Right cardiac atrium (tissue), 5 donors: ENCODE results near the gene GIMAP7. TPM values are rescaled to one million over a fixed set of nuclear protein-coding genes. Genes with fewer than 3 reads are reported as not detected.
"Not testable (repeated sequence)": the region's sequence is repeated elsewhere in the genome, so short reads cannot be mapped to it uniquely, and the experiment has no call there.

Experiments used
- ATAC-seq, 2 donors: fragments of 200-7000 bp; cut with Tn5 transposase; one replicate each; pipeline versions ENCODE4 v1.8.0 to v1.9.1; 2020; ENCODE audit warnings: moderate library complexity in 2 of 2, mild to moderate bottlenecking in 1 of 2
- DNase-seq, 3 donors: peaks; one replicate each; pipeline ENCODE4 v3.0.0-alpha.2; 2020
- H3K27ac ChIP-seq: one replicate; pipeline ENCODE4 v1.5.1; 2013; ENCODE audit warnings: mild to moderate bottlenecking, low read length, control low read depth, moderate library complexity
- H3K27me3 ChIP-seq: one replicate; pipeline ENCODE4 v1.6.1; 2013; ENCODE audit not compliant: control insufficient read depth, insufficient read depth
- H3K4me1 ChIP-seq: one replicate; pipeline ENCODE4 v1.6.1; 2013; ENCODE audit warnings: low read length; ENCODE audit not compliant: control insufficient read depth, insufficient read depth
- H3K4me3 ChIP-seq: one replicate; pipeline ENCODE4 v1.5.1; 2013; ENCODE audit warnings: low read length, control low read depth
- H3K9me3 ChIP-seq: one replicate; pipeline ENCODE4 v1.6.1; 2013; ENCODE audit warnings: low read length; ENCODE audit not compliant: control insufficient read depth
- WGBS: extraction: QIAGEN DNeasy Blood & Tissue Kit; methylation state at CpG from one replicate; pipeline ENCODE4 v1.1.7; 2013; 5-methylcytosine and 5-hydroxymethylcytosine counted together
- intact Hi-C, 4 donors: fragments of 100-400 bp; cut with DNase I; formaldehyde crosslinking; loops; one replicate each; pipeline versions ENCODE4 v1.11.0 to v1.14.0; 2022 to 2023
- polyA plus RNA-seq: library from polyadenylated mRNA; stranded (reverse); fragments of 200-250 nt; gene quantifications from one replicate; pipeline ENCODE4 v1.2.3, GENCODE V29; 2013
- total RNA-seq, 4 donors: library from RNA; stranded (reverse); fragmentation: NEBNext Ultra II Directional; extraction: Animal tissue kit (Norgen Biotek cat#: 25700); gene quantifications; one replicate each; pipeline ENCODE4 v1.2.1, GENCODE V29; 2021
- donor health status: healthy with polysubstance abuse.
- donor health status: DM: no; HTN: yes; CAD: no.
- donor health status: DM: no; HTN: no; CAD: no.
- donor health status: DM: no; HTN: yes; CAD: no; lungs with severe emphysema.
- donor health status: DM: yes; HTN: yes; CAD: no.

The GIMAP7 gene
- total and polyA plus RNA-seq, 5 donors, result 13.7 to 36.1 (median 14.3) TPM

DNA sequence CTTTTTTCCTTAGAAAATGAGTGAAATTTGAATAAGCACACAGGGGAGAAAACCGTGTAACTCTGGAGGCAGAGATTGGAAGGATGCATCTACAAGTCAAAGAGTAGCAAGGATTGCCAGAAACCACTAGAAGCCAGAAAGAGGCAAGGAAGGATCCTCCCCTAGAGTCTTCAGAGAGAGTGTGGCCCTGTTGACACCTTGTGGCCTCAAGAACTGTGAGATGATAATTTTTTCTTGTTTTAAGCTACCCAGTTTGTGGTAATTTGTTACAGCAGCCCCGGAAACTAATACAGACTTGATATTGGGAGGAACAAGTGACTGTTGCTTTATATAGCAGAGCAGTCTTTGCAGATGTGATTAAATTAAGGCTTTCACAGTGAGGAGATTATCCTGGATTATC lies 3.6 kb upstream of the GIMAP7 start:
- Histone ChIP-seq H3K27ac (no peak overlapping the region), H3K27me3 (no peaks in the 10 kb centered on the region), H3K4me3 (no peak overlapping the region), H3K9me3 (no peaks in the 10 kb centered on the region), H3K4me1 (no peaks in the 10 kb centered on the region)
- 82% methylated on average over 2 of the region's 2 CpGs for WGBS
- intact Hi-C loops, result no loop called here
- ATAC-seq (no peak), DNase-seq (no peak)

DNA sequence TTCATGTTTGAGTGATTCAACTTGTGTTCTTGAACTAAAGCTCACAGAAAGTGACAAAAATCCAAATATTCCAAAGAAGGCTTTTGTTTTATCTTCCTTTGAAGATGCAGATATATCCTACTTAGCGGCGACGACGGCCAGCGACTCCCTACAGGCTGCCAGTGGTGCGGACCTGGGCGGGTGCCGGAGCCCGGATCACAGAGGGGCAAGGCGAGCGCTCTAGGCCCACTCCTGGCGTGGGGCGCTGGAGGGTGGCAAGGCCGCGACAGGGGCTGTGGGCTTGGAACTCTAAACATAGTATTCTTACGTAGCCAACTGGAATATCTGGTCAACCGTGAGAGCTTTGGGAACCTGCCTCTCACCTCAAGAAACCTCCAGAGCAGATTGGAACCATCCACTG lies 914 bp upstream of the GIMAP7 start:
- Histone ChIP-seq H3K4me3 (peak overlapping the region; percentile 90), H3K27ac (peak overlapping the region; percentile 4), H3K4me1 (no peaks in the 10 kb centered on the region), H3K27me3 (no peaks in the 10 kb centered on the region), H3K9me3 (no peaks in the 10 kb centered on the region)
- intact Hi-C loops, result no loop called here
- WGBS, result 91% methylated on average over 17 of the region's 17 CpGs
- ATAC-seq, result no peak
- DNase-seq, result peak in 2 of 3 donors; percentile 40 to 41

DNA sequence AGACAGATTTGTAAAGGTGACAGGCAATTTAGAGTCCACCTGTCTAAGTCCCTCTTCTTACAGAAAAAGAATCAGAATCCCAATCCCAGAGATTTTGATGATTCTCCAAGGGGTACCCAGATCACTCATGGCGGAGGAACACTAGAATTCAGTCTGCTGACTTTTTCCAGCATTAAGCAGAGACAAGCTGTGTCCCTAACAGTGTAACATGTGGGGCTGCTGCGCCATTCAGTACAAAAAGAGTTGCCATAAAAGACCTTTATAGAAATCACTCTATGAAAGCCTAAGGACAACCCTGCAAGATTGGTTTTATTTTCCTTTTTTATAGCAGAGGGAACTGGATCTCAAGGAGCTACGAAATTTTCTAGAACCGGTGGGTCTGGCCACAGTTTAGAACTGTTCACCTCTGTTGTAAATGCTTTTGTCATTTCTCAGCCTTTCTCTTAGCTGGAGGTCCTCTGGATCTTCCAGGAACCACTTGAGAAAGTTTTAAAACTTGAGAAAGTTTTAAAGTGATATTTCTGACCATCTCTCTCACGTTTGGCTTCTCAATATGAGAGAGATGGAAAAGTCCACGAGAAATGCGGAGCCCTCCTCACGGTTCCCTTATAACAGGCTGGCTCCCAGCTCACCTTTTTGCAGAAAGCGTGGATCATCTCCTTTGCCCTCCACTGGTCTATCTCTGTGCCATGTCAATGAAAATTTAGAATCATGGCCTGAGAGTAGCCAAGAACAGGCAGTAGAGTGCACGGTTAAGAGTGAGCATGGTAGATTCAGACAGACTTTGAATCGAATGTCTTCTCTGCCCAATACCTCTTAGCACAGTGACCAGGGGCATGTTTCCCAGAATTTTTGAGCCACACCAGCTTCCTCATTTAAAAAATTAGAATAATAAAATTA lies 826 bp downstream of the GIMAP7 start:
- ATAC-seq, result peak in 1 of 2 donors; percentile 51
- peak overlapping the region; percentile 83 for H3K27ac ChIP-seq

DNA sequence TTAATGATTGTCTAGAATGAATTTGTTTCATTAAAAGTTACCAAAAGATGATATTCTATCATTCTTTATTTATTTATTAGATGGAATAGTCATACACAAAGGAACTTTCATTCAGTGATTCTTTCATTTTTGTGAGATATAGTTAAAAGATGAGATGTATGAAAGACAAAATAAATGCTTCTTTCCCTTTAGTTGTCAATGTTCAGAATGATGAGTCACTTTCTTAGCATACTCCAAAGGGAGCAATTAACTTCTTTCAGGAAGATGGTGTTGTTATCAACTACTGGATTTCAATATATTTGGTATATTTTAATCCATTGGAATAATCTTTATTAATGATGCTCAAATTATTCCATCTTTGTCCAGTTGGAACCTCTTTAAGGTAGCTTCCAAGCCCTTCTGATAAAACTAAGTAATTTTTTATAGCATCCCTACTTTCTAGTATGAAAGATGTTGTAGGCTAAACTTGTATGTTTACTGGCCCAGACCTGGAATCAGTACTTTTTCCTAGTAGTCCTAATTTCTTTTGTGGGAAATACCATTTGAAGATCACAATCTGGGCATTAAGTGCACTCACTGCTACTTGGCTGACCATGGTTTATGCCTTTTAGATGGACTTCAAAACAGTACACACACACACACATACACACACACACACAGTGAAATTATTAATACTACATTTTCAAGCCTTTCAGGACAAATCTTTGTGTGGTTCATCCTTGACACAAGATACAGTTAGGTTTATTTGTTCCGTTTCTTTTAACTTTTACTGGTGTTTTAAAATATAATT lies 2.5 kb downstream of the GIMAP7 start:
- H3K27ac ChIP-seq, result no peak overlapping the region
- H3K4me3 ChIP-seq, result peak overlapping the region; percentile 90
- H3K4me1 ChIP-seq, result no peaks in the 10 kb centered on the region
- intact Hi-C loops, result no loop called here
- no peaks in the 10 kb centered on the region for H3K9me3 ChIP-seq
- ATAC-seq (no peak), DNase-seq (no peak)
- WGBS, result 77% methylated on average over 1 of the region's 1 CpG
- no peaks in the 10 kb centered on the region for H3K27me3 ChIP-seq

More for the DNA sequence above, 826 bp downstream of the GIMAP7 start:
- H3K4me3 ChIP-seq, result peak overlapping the region; percentile 90
- no peak for DNase-seq
- no peaks in the 10 kb centered on the region for H3K4me1 ChIP-seq
- H3K9me3 ChIP-seq, result no peaks in the 10 kb centered on the region
- WGBS, result 56% methylated on average over 11 of the region's 11 CpGs
- no peaks in the 10 kb centered on the region for H3K27me3 ChIP-seq
- intact Hi-C loops, result no loop called here

DNA sequence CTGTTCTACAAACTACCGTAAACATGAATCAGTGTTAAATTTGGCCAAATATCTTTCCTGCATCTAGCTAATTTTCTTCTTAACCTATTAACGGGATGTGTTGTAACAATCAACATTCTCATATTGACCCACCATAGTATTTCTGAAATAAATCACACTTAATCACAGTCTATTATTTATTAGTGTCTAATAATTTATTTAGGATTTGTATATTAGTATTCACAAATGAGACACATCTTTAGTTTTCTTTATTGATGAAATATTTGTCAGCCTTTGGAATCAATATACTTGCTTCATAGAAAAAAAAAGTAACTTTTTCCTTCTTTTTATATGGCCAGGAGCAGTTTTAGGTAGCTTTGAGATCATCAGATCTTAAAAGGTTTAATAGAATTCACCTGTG lies 4.6 kb downstream of the GIMAP7 start:
- Histone ChIP-seq H3K27me3 (no peaks in the 10 kb centered on the region), H3K27ac (no peak overlapping the region), H3K9me3 (no peaks in the 10 kb centered on the region), H3K4me1 (no peaks in the 10 kb centered on the region), H3K4me3 (peak overlapping the region; percentile 71)
- no peak for DNase-seq
- WGBS, result 54% methylated on average over 2 of the region's 2 CpGs
- intact Hi-C loops, result no loop called here
- ATAC-seq, result no peak

DNA sequence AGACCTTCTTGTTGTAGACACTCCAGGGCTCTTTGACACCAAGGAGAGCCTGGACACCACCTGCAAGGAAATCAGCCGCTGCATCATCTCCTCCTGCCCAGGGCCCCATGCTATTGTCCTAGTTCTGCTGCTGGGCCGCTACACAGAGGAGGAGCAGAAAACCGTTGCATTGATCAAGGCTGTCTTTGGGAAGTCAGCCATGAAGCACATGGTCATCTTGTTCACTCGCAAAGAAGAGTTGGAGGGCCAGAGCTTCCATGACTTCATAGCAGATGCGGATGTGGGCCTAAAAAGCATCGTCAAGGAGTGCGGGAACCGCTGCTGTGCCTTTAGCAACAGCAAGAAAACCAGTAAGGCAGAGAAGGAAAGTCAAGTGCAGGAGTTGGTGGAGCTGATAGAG lies 5.5 kb downstream of the GIMAP7 start:
- intact Hi-C loops, result no loop called here
- H3K27me3 ChIP-seq, result no peaks in the 10 kb centered on the region
- WGBS, result 73% methylated on average over 8 of the region's 8 CpGs
- H3K27ac ChIP-seq, result peak overlapping the region; percentile 64
- H3K4me1 ChIP-seq, result no peaks in the 10 kb centered on the region
- ATAC-seq (no peak), DNase-seq (no peak)
- H3K4me3 ChIP-seq, result peak overlapping the region; percentile 48
- H3K9me3 ChIP-seq, result no peaks in the 10 kb centered on the region

DNA sequence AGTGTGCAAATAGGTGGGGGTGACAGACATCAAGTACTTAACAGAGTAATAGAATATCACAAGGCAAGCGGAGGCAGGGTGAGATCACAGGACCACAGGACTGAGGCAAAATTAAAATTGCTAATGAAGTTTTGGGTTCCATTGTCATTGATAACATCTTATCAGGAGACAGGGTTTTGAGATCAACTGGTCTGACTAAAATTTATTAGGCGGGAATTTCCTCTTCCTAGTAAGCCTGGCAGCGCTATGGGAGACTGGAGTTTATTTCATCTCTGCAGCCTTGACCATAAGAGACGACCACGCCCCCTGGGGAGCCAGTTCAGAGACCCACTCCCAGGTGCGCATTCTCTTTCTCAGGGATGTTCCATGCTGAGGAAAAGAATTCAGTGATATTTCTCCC lies 8.3 kb downstream of the GIMAP7 start:
- H3K4me3 ChIP-seq, ATAC-seq, H3K27ac ChIP-seq, DNase-seq, H3K4me1 ChIP-seq, intact Hi-C loops, H3K9me3 ChIP-seq, H3K27me3 ChIP-seq: not testable (repeated sequence)
- 68% methylated on average over 6 of the region's 6 CpGs for WGBS

DNA sequence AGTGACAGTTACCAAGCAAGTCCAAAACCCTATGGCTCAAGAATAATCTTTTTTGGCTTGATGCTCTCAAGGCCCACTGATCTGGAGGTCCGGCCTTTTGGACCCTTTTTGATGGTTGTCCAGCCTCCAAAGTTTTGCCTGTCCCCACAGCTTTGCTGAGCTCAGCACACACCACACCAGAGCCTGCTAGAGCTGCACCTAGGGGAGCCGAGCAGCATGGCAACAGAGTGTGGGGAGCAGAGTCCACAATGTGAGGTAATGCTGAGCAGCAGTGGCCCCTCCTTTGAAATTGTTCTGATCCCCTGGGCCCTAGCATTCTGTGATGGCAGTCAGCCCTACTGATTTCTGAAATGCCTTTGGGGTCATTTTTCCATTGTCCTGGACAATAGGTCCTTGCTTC lies 9.3 kb downstream of the GIMAP7 start:
- intact Hi-C loops, result no loop called here
- ATAC-seq (no peak), DNase-seq (no peak)
- H3K9me3 ChIP-seq, result no peaks in the 10 kb centered on the region
- H3K4me1 ChIP-seq, result no peaks in the 10 kb centered on the region
- no peaks in the 10 kb centered on the region for H3K27me3 ChIP-seq
- H3K27ac ChIP-seq, result no peak overlapping the region
- WGBS, result 47% methylated on average over 2 of the region's 2 CpGs
- H3K4me3 ChIP-seq, result no peak overlapping the region

DNA sequence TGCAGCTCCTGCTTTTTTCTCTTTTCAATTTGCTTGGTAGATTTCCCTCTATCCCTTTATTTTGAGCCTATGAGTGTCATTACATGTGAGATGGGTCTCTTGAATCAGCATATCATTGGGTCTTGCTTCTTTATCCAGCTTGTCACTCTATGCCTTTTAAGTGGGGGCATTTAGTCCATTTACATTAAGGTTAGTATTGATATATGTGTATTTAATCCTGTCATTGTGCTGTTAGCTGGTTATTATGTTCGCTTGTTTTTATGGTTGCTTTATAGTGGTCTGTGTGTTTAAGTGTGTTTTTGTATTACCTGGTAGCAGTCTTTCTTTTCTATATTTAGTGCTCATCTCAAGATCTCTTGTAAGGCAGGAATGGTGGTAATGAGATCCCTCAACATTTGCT lies 17.0 kb downstream of the GIMAP7 start:
- no peaks in the 10 kb centered on the region for H3K9me3 ChIP-seq
- DNase-seq (no peak), ATAC-seq (no peak)
- intact Hi-C loops, result no loop called here
- no peaks in the 10 kb centered on the region for H3K27me3 ChIP-seq
- H3K27ac ChIP-seq, result no peak overlapping the region
- no peak overlapping the region for H3K4me3 ChIP-seq
- H3K4me1 ChIP-seq, result no peaks in the 10 kb centered on the region
- 93% methylated on average over 1 of the region's 1 CpG for WGBS

DNA sequence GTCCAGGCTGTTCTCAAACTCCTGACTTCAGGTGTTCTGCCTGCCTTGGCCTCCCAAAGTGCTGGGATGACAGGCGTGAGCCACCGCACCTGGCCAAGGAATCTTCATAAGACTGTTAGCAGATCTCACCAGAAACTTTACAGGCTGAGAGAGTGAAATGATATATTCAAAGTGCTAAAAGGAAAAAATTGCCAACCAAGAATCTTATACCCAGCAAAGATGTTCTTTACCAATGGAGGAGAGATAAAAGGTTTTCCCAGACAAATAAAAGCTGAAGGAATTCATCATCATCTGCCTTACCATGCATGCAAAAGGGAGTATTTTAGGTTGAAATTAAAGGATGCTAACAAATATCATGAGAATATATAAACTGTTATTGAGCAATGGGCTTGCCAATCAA lies 23.6 kb downstream of the GIMAP7 start:
- H3K4me1 ChIP-seq, result no peaks in the 10 kb centered on the region
- no peak overlapping the region for H3K27ac ChIP-seq
- WGBS, result 92% methylated on average over 2 of the region's 2 CpGs
- DNase-seq (no peak), ATAC-seq (no peak)
- no peaks in the 10 kb centered on the region for H3K27me3 ChIP-seq
- intact Hi-C loops, result no loop called here
- no peaks in the 10 kb centered on the region for H3K9me3 ChIP-seq
- H3K4me3 ChIP-seq, result no peak overlapping the region

DNA sequence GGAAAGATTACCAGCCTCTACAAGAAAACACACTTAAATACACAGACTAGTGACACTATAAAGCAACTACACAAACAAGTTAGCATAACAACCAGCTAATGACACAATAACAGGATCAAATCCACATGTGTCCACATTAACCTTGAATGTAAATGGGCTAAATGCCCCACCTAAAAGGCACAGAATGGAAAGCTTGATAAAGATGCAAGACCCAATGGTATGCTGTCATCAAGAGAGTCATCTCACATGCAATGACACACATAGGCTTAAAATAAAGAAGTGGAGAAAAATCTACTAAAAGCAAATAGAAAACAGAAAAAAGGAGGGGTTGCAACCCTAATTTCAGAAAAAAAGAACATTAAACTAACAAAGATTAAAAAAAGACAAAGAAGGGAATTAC lies 38.5 kb downstream of the GIMAP7 start:
- intact Hi-C loops, result no loop called here
- Histone ChIP-seq H3K9me3 (no peaks in the 10 kb centered on the region), H3K27me3 (no peaks in the 10 kb centered on the region), H3K4me1 (no peaks in the 10 kb centered on the region), H3K4me3 (no peak overlapping the region), H3K27ac (no peak overlapping the region)
- ATAC-seq (no peak), DNase-seq (no peak)
